Fibroblast of lung (primary cell): ENCODE measurements around the gene ZNF407. TPM values are rescaled to one million over a fixed set of nuclear protein-coding genes. Genes with fewer than 3 reads are reported as not detected.
"Not testable (repeated sequence)": the region's sequence is repeated elsewhere in the genome, so short reads cannot be mapped to it uniquely, and the experiment has no call there.

Source experiments
- DNase-seq, 2 donors: peaks; one replicate each; pipeline versions ENCODE4 v3.0.0 to v3.0.0-alpha.2; 2010; ENCODE audit warnings: low read depth in 2 of 2
- H2AFZ ChIP-seq: 2 replicates; pipeline ENCODE4 v1.5.1; 2012; ENCODE audit warnings: low read length, control low read depth, inconsistent platforms
- H3K27ac ChIP-seq: 2 replicates; pipeline ENCODE4 v1.5.1; 2011; ENCODE audit warnings: low read length, control low read depth; ENCODE audit not compliant: insufficient read depth
- H3K27me3 ChIP-seq: 2 replicates; pipeline ENCODE4 v1.5.1; 2011; ENCODE audit warnings: mild to moderate bottlenecking, low read length; ENCODE audit not compliant: control insufficient read depth, insufficient read depth
- H3K36me3 ChIP-seq: 2 replicates; pipeline ENCODE4 v1.5.1; 2011; ENCODE audit warnings: low read length; ENCODE audit not compliant: control insufficient read depth, insufficient read depth
- H3K4me1 ChIP-seq: 2 replicates; pipeline ENCODE4 v1.5.1; 2011; ENCODE audit warnings: low read length; ENCODE audit not compliant: control insufficient read depth, insufficient read depth; ENCODE audit errors: extremely low read depth
- H3K4me2 ChIP-seq: 2 replicates; pipeline ENCODE4 v1.5.1; 2011; ENCODE audit warnings: low read length, control low read depth; ENCODE audit not compliant: insufficient read depth; ENCODE audit errors: extremely low read depth
- H3K4me3 ChIP-seq, 4 experiments: fragments of 200-600 bp in 1 of 4; sonication (generic) in 1 of 4; replicated peaks in 1 of 4; 2 replicates each; pipeline ENCODE4 v1.5.1; 2011 to 2016; ENCODE audit warnings: low read length in 4 of 4, low read depth in 3 of 4, mild to moderate bottlenecking in 3 of 4, control low read depth in 2 of 4, inconsistent platforms in 1 of 4, mixed read lengths in 1 of 4; ENCODE audit not compliant: insufficient read depth in 1 of 4; ENCODE audit errors: control extremely low read depth in 1 of 4
- H3K79me2 ChIP-seq: 2 replicates; pipeline ENCODE4 v1.5.1; 2012; ENCODE audit warnings: mild to moderate bottlenecking, low read length, inconsistent platforms; ENCODE audit not compliant: control insufficient read depth, insufficient read depth
- H3K9ac ChIP-seq: 2 replicates; pipeline ENCODE4 v1.5.1; 2011; ENCODE audit warnings: mild to moderate bottlenecking, low read length, control low read depth; ENCODE audit not compliant: insufficient read depth
- H3K9me3 ChIP-seq: 2 replicates; pipeline ENCODE4 v1.5.1; 2012; ENCODE audit warnings: low read depth, low read length; ENCODE audit not compliant: control insufficient read depth, insufficient read depth
- H4K20me1 ChIP-seq: 2 replicates; pipeline ENCODE4 v1.5.1; 2011; ENCODE audit warnings: low read length; ENCODE audit not compliant: control insufficient read depth, insufficient read depth; ENCODE audit errors: extremely low read depth
- EZH2 ChIP-seq: IDR thresholded peaks from 2 replicates; pipeline ENCODE4 v1.5.1; 2012; ENCODE audit warnings: low read length, control low read depth, mild to moderate bottlenecking; ENCODE audit errors: missing control alignments
- polyA plus RNA-seq, 2 donors: library from polyadenylated mRNA; depleted of rRNA in 1 of 2; stranded (reverse) in 1 of 2; unstranded in 1 of 2; fragments of >200 nt; gene quantifications; 2 replicates each; pipeline ENCODE4 v1.2.1, GENCODE V29; 2011 to 2012; ENCODE audit warnings: missing spikeins in 1 of 2
- total RNA-seq: library from RNA; depleted of rRNA; stranded (reverse); fragments of >200 nt; gene quantifications from 2 replicates; pipeline ENCODE4 v1.2.1, GENCODE V29; 2014
- TF ChIP-seq, protein P1 (sequence below), 2 donors: IDR thresholded peaks in 1 of 2; conservative IDR thresholded peaks in 1 of 2; 1 replicate in 1 of 2; 2 replicates in 1 of 2; pipeline ENCODE4 v1.5.1; 2011 to 2012; ENCODE audit warnings: low read length in 2 of 2, control low read depth in 1 of 2, inconsistent platforms in 1 of 2, low read depth in 1 of 2, mild to moderate bottlenecking in 1 of 2

Gene ZNF407
- total and polyA plus RNA-seq, 2 donors (not counting 1 experiment from before 2014, with no cell fraction given), result 5.1 to 12.6 TPM

DNA sequence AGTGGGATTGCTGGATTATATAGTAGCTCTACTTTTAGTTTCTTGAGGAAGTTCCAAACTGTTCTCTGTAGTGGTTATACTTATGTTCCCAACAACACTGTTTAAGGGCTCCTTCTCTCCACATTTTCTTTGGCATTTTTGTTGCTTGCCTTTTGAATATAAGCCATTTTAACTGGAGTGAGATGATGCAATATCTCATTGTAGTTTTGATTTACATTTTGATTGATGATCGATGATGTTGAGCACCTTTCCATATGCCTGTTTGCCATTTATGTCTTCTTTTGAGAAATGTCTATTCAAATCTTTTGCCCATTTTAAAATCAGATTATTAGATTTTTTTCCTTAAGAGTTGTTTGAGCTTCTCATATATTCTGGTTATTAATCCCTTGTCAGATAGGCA lies 368.0 kb downstream of the ZNF407 start:
- no peak overlapping the region for H3K4me2 ChIP-seq

DNA sequence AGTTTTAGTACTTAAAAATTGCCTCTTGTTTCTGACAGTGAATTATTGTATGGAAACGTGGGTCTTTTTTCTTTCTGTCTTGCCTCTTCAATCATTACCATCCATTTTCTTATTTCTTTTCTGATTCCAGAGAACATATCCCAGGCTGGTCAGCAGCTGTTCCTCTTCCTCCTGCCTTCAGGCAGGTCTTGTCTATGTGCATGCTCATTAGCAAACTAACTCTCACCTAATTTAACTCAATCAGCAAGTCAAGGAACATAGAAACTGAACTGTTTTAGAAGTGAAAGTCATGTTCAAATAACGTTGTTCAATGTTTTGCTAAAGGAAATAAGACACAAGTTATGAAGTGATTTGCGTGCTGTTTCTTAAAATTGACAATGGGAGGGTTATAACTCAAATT lies 369.8 kb downstream of the ZNF407 start:
- Histone ChIP-seq H2AFZ (no peak overlapping the region), H3K79me2 (no peaks in the 10 kb centered on the region), H3K27me3 (no peaks in the 10 kb centered on the region), H3K27ac (no peak overlapping the region), H3K4me2 (no peak overlapping the region), H3K4me1 (no peaks in the 10 kb centered on the region), H3K9ac (no peak overlapping the region), H3K9me3 (no peaks in the 10 kb centered on the region), H4K20me1 (no peaks in the 10 kb centered on the region), H3K4me3 (no peak overlapping the region), H3K36me3 (no peaks in the 10 kb centered on the region)
- no peak for DNase-seq
- TF ChIP-seq, protein P1, sequence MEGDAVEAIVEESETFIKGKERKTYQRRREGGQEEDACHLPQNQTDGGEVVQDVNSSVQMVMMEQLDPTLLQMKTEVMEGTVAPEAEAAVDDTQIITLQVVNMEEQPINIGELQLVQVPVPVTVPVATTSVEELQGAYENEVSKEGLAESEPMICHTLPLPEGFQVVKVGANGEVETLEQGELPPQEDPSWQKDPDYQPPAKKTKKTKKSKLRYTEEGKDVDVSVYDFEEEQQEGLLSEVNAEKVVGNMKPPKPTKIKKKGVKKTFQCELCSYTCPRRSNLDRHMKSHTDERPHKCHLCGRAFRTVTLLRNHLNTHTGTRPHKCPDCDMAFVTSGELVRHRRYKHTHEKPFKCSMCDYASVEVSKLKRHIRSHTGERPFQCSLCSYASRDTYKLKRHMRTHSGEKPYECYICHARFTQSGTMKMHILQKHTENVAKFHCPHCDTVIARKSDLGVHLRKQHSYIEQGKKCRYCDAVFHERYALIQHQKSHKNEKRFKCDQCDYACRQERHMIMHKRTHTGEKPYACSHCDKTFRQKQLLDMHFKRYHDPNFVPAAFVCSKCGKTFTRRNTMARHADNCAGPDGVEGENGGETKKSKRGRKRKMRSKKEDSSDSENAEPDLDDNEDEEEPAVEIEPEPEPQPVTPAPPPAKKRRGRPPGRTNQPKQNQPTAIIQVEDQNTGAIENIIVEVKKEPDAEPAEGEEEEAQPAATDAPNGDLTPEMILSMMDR (conservative IDR thresholded peaks at IDR 0.05 in 1 of 2, IDR thresholded peaks at IDR 0.05 in 1 of 2; ENCODE audit: low read depth in 1 of 2, low read length in 2 of 2), result no peak
- no peak for TF ChIP-seq EZH2

More for the DNA sequence above, 368.0 kb downstream of the ZNF407 start:
- Histone ChIP-seq H3K27me3 (no peaks in the 10 kb centered on the region), H4K20me1 (no peaks in the 10 kb centered on the region), H3K36me3 (no peaks in the 10 kb centered on the region), H3K27ac (no peak overlapping the region), H3K4me1 (no peaks in the 10 kb centered on the region), H2AFZ (no peak overlapping the region), H3K4me3 (no peak overlapping the region), H3K9ac (no peak overlapping the region), H3K79me2 (no peaks in the 10 kb centered on the region), H3K9me3 (no peaks in the 10 kb centered on the region)
- TF ChIP-seq, protein P1 (conservative IDR thresholded peaks at IDR 0.05 in 1 of 2, IDR thresholded peaks at IDR 0.05 in 1 of 2; ENCODE audit: low read depth in 1 of 2, low read length in 2 of 2), result no peak
- TF ChIP-seq EZH2, result no peak
- no peak for DNase-seq

DNA sequence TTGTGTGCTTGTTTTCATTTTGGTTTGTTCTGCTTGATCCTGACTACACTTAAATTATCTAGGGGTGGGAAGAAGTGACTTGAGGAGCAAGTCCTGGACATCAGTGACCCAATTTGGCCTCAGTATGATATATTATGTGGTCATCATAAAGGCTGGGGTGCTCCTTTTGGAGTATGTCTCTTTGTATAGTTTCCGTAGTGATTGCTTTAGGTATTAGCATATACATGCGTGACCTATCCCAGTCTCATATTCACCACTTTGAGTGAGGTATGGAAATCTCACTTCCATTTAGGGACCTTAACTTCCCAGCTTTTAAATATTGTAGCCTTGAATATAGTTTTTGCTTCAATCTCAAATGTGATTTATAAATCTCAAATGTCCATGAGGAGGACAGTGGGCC lies 370.3 kb downstream of the ZNF407 start:
- H3K4me3 ChIP-seq, result no peak overlapping the region

DNA sequence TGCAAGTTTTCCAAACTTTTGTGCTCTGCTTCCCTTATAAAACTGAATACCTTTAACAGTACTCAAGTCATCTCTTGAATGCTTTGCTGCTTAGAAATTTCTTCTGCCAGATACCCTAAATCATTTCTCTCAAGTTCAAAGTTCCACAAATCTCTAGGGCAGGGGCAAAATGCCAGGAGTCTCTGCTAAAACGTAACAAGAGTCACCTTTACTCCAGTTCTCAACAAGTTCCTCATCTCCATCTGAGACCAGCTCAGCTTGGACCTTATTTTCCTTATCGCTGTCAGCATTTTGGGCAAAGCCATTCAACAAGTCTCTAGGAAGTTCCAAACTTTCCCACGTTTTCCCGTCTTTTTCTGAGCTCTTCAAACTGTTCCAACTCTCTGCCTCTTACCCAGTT lies 373.7 kb downstream of the ZNF407 start:
- H3K4me3 ChIP-seq, H3K79me2 ChIP-seq, H3K4me1 ChIP-seq, H3K4me2 ChIP-seq, H3K9ac ChIP-seq, H3K27ac ChIP-seq, H2AFZ ChIP-seq, H3K36me3 ChIP-seq, H4K20me1 ChIP-seq, H3K9me3 ChIP-seq, H3K27me3 ChIP-seq: not testable (repeated sequence)
- peak in 1 of 2 donors; percentile 20 for DNase-seq

More for the DNA sequence above, 370.3 kb downstream of the ZNF407 start:
- Histone ChIP-seq H3K79me2 (no peaks in the 10 kb centered on the region), H3K36me3 (no peaks in the 10 kb centered on the region), H3K4me2 (no peak overlapping the region), H4K20me1 (no peaks in the 10 kb centered on the region), H2AFZ (no peak overlapping the region), H3K27ac (no peak overlapping the region), H3K9me3 (no peaks in the 10 kb centered on the region), H3K27me3 (no peaks in the 10 kb centered on the region), H3K9ac (no peak overlapping the region), H3K4me1 (no peaks in the 10 kb centered on the region)
- DNase-seq, result no peak
- TF ChIP-seq, protein P1 (conservative IDR thresholded peaks at IDR 0.05 in 1 of 2, IDR thresholded peaks at IDR 0.05 in 1 of 2; ENCODE audit: low read depth in 1 of 2, low read length in 2 of 2), result no peak
- no peak for TF ChIP-seq EZH2

DNA sequence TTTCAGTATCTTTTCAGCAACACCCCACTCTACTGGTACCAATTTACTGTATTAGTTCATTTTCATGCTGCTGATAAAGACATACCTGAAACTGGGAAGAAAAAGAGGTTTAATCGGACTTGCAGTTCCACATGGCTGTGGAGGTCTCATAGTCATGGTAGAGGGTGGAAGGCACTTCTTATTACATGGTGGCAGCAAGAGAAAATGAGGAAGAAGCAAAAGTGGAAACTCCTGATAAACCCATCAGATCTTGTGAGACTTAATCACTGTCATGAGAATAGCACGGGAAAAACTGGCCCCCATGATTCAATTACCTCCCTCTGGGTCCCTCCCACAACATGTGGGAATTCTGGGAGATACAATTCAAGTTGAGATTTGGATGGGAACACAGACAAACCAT lies 374.1 kb downstream of the ZNF407 start:
- H3K36me3 ChIP-seq, H3K4me2 ChIP-seq, H3K79me2 ChIP-seq, H3K27ac ChIP-seq, H4K20me1 ChIP-seq, H3K4me1 ChIP-seq, DNase-seq, H3K4me3 ChIP-seq, H3K9me3 ChIP-seq, H3K27me3 ChIP-seq, H3K9ac ChIP-seq, H2AFZ ChIP-seq: not testable (repeated sequence)
